K562 (cell line): ENCODE measurements around the gene GPR32. TPM values are rescaled to one million over a fixed set of nuclear protein-coding genes. Genes with fewer than 3 reads are reported as not detected.

Source experiments
- CBFA2T2 ChIP-seq: fragments of 450-650 bp; conservative IDR thresholded peaks from 2 replicates; pipeline ENCODE4 v1.6.1; 2017; ENCODE audit warnings: mild to moderate bottlenecking
- CREM ChIP-seq: IDR thresholded peaks from 2 replicates; pipeline ENCODE4 v1.6.1; 2014; ENCODE audit warnings: antibody characterized with exemption, low read depth
- ELF1 ChIP-seq: fragments of 200-800 bp; sonication (Bioruptor generic); IDR thresholded peaks from 2 replicates; pipeline ENCODE4 v1.6.1; 2016; ENCODE audit warnings: missing genetic modification characterization, missing compliant biosample characterization
- FOS ChIP-seq: IDR thresholded peaks from 3 replicates; pipeline ENCODE4 v1.6.1; 2011; ENCODE audit not compliant: insufficient read length; ENCODE audit errors: extremely low read depth
- HCFC1 ChIP-seq: IDR thresholded peaks from 2 replicates; pipeline ENCODE4 v1.6.1; 2012; ENCODE audit warnings: low read depth, low read length, improper control_type of control experiment
- LEF1 ChIP-seq: fragments of 450-650 bp; IDR thresholded peaks from 2 replicates; pipeline ENCODE4 v1.6.1; 2016; ENCODE audit warnings: mild to moderate bottlenecking
- NCOR1 ChIP-seq: fragments of 450-650 bp; IDR thresholded peaks from 2 replicates; pipeline ENCODE4 v1.6.1; 2016; ENCODE audit warnings: mild to moderate bottlenecking, moderate library complexity
- NFYB ChIP-seq: IDR thresholded peaks from 2 replicates; pipeline ENCODE4 v1.6.1; 2011; ENCODE audit warnings: mild to moderate bottlenecking, moderate library complexity; ENCODE audit not compliant: insufficient read length; ENCODE audit errors: extremely low read depth
- SP1 ChIP-seq: sonication (generic); formaldehyde crosslinking; IDR thresholded peaks from 2 replicates; pipeline ENCODE4 v1.8.1; 2022; ENCODE audit warnings: mild to moderate bottlenecking, missing genetic modification reagents
- TEAD4 ChIP-seq, 2 experiments: sonication (generic) in 1 of 2; formaldehyde crosslinking in 1 of 2; IDR thresholded peaks; 2 replicates each; pipeline versions ENCODE4 v1.6.1 to v1.8.0; 2012 to 2022; ENCODE audit warnings: borderline replicate concordance in 1 of 2, inconsistent platforms in 1 of 2, low read length in 1 of 2, mild to moderate bottlenecking in 1 of 2, missing genetic modification reagents in 1 of 2
- TFE3 ChIP-seq: fragments of 450-650 bp; formaldehyde crosslinking; IDR thresholded peaks from 2 replicates; pipeline ENCODE4 v1.4.0; 2020; ENCODE audit warnings: mild to moderate bottlenecking, mixed read lengths
- TRIM24 ChIP-seq, 2 experiments: fragments of 450-650 bp; IDR thresholded peaks; 2 replicates each; pipeline ENCODE4 v1.6.1; 2016
- polyA plus RNA-seq, 8 experiments: library from polyadenylated mRNA; depleted of rRNA in 4 of 8; stranded (reverse) in 5 of 8; unstranded in 3 of 8; fragments of >200 nt; fragmentation: Nextera tagmentation in 2 of 8; fragmentation: Illumina TruSeq in 1 of 8; extraction: Ambion mirVana in 2 of 8; extraction: Trizol in 1 of 8; gene quantifications; 2 replicates each; pipeline versions ENCODE4 v1.2.1 to v1.2.3, GENCODE V29; 2011 to 2014; ENCODE audit warnings: inconsistent platforms in 1 of 8, missing spikeins in 1 of 8
- total RNA-seq, 7 experiments: library from RNA; depleted of rRNA in 6 of 7; stranded (reverse); fragments of >200 nt in 6 of 7; fragmentation: Illumina TruSeq in 2 of 7; extraction: Trizol in 2 of 7; gene quantifications; 2 replicates each; pipeline versions ENCODE4 v1.2.1 to v1.2.3, GENCODE V29; 2011 to 2021; ENCODE audit warnings: low replicate concordance in 1 of 7
- TF ChIP-seq, protein P1 (sequence below): fragments of 200-800 bp; sonication (Bioruptor generic); IDR thresholded peaks from 2 replicates; pipeline ENCODE4 v1.6.1; 2017; ENCODE audit warnings: missing genetic modification characterization, missing compliant biosample characterization
- TF ChIP-seq, protein P2 (sequence below): sonication (generic); formaldehyde crosslinking; IDR thresholded peaks from 2 replicates; pipeline ENCODE4 v1.9.0; 2022; ENCODE audit warnings: mild to moderate bottlenecking, missing genetic modification reagents
- TF ChIP-seq, protein P3 (sequence below), 3 experiments: fragments of 200-800 bp in 1 of 3; fragments of 250-450 bp in 1 of 3; fragments of 450-650 bp in 1 of 3; sonication (Bioruptor Pico) in 1 of 3; sonication (Bioruptor generic) in 1 of 3; formaldehyde crosslinking in 1 of 3; IDR thresholded peaks; 2 replicates each; pipeline versions ENCODE4 v1.6.1 to v1.8.0; 2016 to 2022; ENCODE audit warnings: mild to moderate bottlenecking in 2 of 3, missing genetic modification characterization in 2 of 3, missing compliant biosample characterization in 1 of 3, moderate library complexity in 1 of 3
- TF ChIP-seq, protein P4 (sequence below), 2 experiments: fragments of 450-650 bp; IDR thresholded peaks; 2 replicates each; pipeline ENCODE4 v1.6.1; 2018; ENCODE audit warnings: mild to moderate bottlenecking in 2 of 2, low read depth in 1 of 2; ENCODE audit not compliant: partially characterized antibody in 2 of 2

GPR32 gene
- total and polyA plus RNA-seq, 9 of the 15 experiments (the other 6 are each of a cell fraction or from before 2014, with no cell fraction given) = not detected

DNA sequence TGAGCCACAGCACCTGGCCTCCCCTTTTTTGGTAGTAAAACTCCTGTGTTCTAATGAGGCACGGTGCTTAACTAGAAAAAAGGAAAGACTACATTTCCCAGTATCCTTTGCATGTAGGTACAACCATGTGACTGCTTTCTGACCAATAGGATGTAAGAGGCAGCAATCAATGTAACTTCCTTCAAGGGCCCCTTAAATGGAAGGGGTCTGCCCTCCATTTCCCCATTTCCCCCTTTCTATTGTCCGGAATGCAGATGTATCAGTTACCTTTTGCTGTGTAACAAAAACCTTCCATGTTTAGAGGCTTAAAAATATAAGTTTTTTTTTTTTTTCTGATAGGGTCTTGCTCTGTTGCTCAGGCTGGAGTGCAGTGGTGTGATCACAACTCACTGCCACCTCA lies 2.2 kb downstream of the GPR32 start (continued):
- TF ChIP-seq TFE3 (CRISPR knock-in tag) (peak; percentile 35; the same call in 1 of the 2 replicates), SP1 (CRISPR knock-in tag) (0 out of 2 replicates have a peak, but pooled peaks have one; percentile 45), FOS (peak; percentile 84), CREM (0 out of 2 replicates have a peak, but pooled peaks have one; percentile 35), TRIM24 (IDR thresholded peaks at IDR 0.05) (no peak), TEAD4 (IDR thresholded peaks at IDR 0.05; ENCODE audit: low read length) (0 out of 2 replicates have a peak, but pooled peaks have one; percentile 17), TEAD4 (CRISPR knock-in tag; IDR thresholded peaks at IDR 0.05; ENCODE audit: borderline replicate concordance) (no peak), LEF1 (no peak), NFYB (peak; percentile 100), CBFA2T2 (0 out of 2 replicates have a peak, but pooled peaks have one; percentile 33), NCOR1 (no peak), ELF1 (tag) (0 out of 2 replicates have a peak, but pooled peaks have one; percentile 24), HCFC1 (peak; percentile 88)
- TF ChIP-seq, protein P1, sequence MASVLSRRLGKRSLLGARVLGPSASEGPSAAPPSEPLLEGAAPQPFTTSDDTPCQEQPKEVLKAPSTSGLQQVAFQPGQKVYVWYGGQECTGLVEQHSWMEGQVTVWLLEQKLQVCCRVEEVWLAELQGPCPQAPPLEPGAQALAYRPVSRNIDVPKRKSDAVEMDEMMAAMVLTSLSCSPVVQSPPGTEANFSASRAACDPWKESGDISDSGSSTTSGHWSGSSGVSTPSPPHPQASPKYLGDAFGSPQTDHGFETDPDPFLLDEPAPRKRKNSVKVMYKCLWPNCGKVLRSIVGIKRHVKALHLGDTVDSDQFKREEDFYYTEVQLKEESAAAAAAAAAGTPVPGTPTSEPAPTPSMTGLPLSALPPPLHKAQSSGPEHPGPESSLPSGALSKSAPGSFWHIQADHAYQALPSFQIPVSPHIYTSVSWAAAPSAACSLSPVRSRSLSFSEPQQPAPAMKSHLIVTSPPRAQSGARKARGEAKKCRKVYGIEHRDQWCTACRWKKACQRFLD (CRISPR knock-in tag) = 0 out of 2 replicates have a peak, but pooled peaks have one; percentile 32
- TF ChIP-seq, protein P2, sequence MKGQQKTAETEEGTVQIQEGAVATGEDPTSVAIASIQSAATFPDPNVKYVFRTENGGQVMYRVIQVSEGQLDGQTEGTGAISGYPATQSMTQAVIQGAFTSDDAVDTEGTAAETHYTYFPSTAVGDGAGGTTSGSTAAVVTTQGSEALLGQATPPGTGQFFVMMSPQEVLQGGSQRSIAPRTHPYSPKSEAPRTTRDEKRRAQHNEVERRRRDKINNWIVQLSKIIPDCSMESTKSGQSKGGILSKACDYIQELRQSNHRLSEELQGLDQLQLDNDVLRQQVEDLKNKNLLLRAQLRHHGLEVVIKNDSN (CRISPR knock-in tag) = peak; percentile 90
- TF ChIP-seq, protein P3, sequence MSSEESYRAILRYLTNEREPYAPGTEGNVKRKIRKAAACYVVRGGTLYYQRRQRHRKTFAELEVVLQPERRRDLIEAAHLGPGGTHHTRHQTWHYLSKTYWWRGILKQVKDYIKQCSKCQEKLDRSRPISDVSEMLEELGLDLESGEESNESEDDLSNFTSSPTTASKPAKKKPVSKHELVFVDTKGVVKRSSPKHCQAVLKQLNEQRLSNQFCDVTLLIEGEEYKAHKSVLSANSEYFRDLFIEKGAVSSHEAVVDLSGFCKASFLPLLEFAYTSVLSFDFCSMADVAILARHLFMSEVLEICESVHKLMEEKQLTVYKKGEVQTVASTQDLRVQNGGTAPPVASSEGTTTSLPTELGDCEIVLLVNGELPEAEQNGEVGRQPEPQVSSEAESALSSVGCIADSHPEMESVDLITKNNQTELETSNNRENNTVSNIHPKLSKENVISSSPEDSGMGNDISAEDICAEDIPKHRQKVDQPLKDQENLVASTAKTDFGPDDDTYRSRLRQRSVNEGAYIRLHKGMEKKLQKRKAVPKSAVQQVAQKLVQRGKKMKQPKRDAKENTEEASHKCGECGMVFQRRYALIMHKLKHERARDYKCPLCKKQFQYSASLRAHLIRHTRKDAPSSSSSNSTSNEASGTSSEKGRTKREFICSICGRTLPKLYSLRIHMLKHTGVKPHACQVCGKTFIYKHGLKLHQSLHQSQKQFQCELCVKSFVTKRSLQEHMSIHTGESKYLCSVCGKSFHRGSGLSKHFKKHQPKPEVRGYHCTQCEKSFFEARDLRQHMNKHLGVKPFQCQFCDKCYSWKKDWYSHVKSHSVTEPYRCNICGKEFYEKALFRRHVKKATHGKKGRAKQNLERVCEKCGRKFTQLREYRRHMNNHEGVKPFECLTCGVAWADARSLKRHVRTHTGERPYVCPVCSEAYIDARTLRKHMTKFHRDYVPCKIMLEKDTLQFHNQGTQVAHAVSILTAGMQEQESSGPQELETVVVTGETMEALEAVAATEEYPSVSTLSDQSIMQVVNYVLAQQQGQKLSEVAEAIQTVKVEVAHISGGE (CRISPR knock-in tag; IDR thresholded peaks at IDR 0.05) = no peak
- TF ChIP-seq, protein P4, sequence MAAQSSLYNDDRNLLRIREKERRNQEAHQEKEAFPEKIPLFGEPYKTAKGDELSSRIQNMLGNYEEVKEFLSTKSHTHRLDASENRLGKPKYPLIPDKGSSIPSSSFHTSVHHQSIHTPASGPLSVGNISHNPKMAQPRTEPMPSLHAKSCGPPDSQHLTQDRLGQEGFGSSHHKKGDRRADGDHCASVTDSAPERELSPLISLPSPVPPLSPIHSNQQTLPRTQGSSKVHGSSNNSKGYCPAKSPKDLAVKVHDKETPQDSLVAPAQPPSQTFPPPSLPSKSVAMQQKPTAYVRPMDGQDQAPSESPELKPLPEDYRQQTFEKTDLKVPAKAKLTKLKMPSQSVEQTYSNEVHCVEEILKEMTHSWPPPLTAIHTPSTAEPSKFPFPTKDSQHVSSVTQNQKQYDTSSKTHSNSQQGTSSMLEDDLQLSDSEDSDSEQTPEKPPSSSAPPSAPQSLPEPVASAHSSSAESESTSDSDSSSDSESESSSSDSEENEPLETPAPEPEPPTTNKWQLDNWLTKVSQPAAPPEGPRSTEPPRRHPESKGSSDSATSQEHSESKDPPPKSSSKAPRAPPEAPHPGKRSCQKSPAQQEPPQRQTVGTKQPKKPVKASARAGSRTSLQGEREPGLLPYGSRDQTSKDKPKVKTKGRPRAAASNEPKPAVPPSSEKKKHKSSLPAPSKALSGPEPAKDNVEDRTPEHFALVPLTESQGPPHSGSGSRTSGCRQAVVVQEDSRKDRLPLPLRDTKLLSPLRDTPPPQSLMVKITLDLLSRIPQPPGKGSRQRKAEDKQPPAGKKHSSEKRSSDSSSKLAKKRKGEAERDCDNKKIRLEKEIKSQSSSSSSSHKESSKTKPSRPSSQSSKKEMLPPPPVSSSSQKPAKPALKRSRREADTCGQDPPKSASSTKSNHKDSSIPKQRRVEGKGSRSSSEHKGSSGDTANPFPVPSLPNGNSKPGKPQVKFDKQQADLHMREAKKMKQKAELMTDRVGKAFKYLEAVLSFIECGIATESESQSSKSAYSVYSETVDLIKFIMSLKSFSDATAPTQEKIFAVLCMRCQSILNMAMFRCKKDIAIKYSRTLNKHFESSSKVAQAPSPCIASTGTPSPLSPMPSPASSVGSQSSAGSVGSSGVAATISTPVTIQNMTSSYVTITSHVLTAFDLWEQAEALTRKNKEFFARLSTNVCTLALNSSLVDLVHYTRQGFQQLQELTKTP (IDR thresholded peaks at IDR 0.05; ENCODE audit: low read depth in 1 of 2, partially characterized antibody in 2 of 2) = peak in 1 of 2 experiments; percentile 85
